Hair follicle dermal papilla cell (primary cell): Measurements from ENCODE around the gene SRSF4. TPM values are rescaled to one million over a fixed set of nuclear protein-coding genes. Genes with fewer than 3 reads are reported as not detected.

Experiments
- small RNA-seq: library from RNA; depleted of rRNA; stranded (forward); fragments of <200 nt; gene quantifications from one replicate; pipeline ENCODE3, GENCODE V24; 2012
- total RNA-seq: library from RNA; depleted of rRNA; stranded (reverse); fragments of >200 nt; gene quantifications from 2 replicates; pipeline ENCODE4 v1.2.3, GENCODE V29; 2012

The SRSF4 gene
- total RNA-seq: 36.3 and 46.1 TPM in 2 replicates

DNA sequence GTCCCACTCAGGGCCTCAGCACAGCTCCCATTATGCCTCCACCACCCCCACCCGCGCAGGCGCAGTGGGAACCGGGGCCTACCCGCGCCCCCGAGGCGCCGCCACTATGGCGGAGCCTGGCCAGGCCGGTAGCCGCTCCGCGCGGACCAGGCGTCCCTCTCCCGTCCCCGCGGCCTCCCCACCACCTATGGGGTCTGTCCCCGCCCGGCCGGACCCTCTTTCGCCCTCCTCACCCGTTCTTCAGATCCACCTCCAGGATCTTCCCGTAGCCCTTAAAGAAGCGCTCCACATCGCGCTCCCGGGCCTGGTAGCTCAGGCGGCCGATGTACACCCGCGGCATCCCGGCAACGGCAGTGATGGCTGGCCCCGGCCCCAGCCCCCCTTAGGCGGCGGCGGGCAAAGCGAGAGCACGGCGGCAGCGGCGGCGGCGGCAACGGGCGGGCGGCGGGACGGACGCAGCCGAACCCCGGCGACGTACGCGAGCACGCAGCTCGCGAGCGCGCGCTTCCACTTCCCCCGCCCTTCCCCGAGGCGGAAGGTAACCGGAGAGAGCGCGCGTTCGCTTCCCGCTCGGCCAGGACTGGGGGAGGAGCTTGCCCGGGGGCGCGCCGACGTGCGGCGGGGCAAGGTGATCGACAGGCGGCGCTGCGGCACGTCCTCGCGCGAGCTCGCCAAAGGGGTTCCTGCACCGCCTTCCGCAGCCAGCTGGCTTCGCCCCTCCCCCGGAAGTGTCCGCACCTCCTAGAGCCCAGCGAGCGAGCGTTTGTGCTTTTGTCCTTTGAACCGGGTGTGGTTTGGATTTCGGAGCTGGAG lies at the start of gene SRSF4:
TSS of gene SRSF4 (minus strand) at position 488 of the 813 bp plus-strand sequence. CDS start at position 340, 148 bp downstream.

DNA sequence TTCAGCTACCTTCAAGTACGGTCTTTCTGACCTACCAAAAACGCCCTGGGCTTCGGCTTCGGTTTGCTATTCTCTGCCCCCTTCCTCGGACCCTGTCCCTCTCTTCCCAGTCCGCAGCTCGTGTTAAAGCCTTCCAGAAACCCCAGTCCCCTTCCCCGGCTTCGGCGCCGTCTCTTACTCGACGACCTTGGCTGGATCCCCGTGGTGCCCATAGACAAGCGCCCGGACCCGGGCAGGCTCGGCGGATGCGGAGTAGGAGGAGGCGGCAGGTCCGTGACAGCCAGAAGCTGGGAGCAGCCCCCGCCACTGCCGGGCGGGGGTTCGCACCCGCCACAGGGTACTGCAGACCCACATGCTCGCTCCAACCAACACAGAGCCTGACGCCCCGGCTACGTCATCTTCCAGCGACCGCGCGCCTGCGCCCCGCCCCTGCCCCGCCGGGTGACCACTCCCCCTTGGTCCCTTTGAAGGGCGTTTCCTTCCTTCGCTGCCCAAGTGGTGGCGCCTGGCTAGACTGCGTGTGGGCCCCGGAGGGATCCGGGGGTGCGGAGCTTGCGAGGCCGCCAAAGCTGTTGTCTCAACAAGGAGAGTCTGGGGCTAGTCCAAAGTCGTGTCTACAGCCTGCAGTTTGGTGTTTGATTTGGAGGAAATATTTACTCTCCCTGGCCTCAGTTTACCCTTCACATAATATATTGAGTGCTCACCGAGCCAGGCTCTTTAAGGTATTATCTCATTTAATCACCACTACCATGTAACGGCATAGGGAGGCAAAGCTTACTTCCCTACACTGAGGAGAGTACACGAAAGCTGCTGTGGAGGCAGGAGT lies 49.1 kb upstream of the SRSF4 start, which contains the start of gene MECR:
TSS of gene MECR (minus strand) at position 382 of the 826 bp plus-strand sequence. CDS start at position 354, 28 bp downstream.

GRCh38 chr1:29123887-29124365 lies 57.8 kb downstream of the SRSF4 start, which contains the start of gene TMEM200B:
TMEM200B (minus strand) TSS chr1:29123903; CDS start chr1:29121828, 2,075 bp downstream.

Small RNAs within 50 kb of the gene (small RNA-seq; reads per million reads assigned to genes)
- not detected for gene RF02271

Other genes with a start within 250 kb of the SRSF4 start
- 28.6 and 31.3 TPM in 2 replicates for gene TMEM200B, start 58.0 kb downstream of the SRSF4 start, total RNA-seq
- gene MECR, start 49.0 kb upstream of the SRSF4 start, total RNA-seq: 15.3 and 23.0 TPM in 2 replicates
- 44.4 and 77.4 TPM in 2 replicates for gene PTPRU, start 54.6 kb upstream of the SRSF4 start, total RNA-seq